Activated CD4-positive, alpha-beta T cell treated with anti-CD3 and anti-CD28 coated beads, Interleukin-2, Interleukin-4, amounts not matched to agents 100 ng/mL and 50 ng/mL, durations not matched to agents 16 hours and 8 hours (primary cell): ENCODE data around the gene DEFB112.

Source experiments
- DNase-seq: peaks from one replicate; pipeline ENCODE4 v3.0.0-alpha.2; 2020; ENCODE audit warnings: low spot score

Gene DEFB112

GRCh38 chr6:49995278-49995677 is 54.5 kb downstream of the DEFB112 start:
- no peak for DNase-seq
